SK-N-SH (cell line): ENCODE results near the gene ADGRF5. TPM values are rescaled to one million over a fixed set of nuclear protein-coding genes. Genes with fewer than 3 reads are reported as not detected.

Source experiments
- CTCF ChIA-PET: fragments of 300-600, 350-600 bp; formaldehyde crosslinking; extraction: SDS; loops from one replicate; lab custom pipeline; 2021; lab: Yijun Ruan, JAX
- POLR2A ChIA-PET: fragments of 350-600 bp; sonication (Branson Sonifier 250); formaldehyde crosslinking; extraction: SDS; loops from one replicate; lab custom pipeline; 2020; ENCODE audit warnings: antibody characterized with exemption, inconsistent platforms; lab: Yijun Ruan, JAX
- DNase-seq: peaks from one replicate; pipeline ENCODE4 v3.0.0; 2012
- H2AFZ ChIP-seq: fragments of 200-600 bp; sonication (generic); 2 replicates; pipeline ENCODE4 v1.8.1; 2016; ENCODE audit warnings: antibody characterized with exemption, mild to moderate bottlenecking, low read depth
- H3F3A ChIP-seq: fragments of 200-600 bp; sonication (generic); replicated peaks from 2 replicates; pipeline ENCODE3; 2016; ENCODE audit warnings: antibody characterized with exemption, mild to moderate bottlenecking; ENCODE audit not compliant: insufficient read depth
- H3K27ac ChIP-seq, 2 experiments: fragments of 200-500 bp in 1 of 2; fragments of 200-600 bp in 1 of 2; sonication (Bioruptor generic) in 1 of 2; sonication (generic), shearing (Covaris generic) in 1 of 2; 2 replicates each; pipeline versions ENCODE4 v1.5.1 to v1.6.1; 2014 to 2016; ENCODE audit warnings: low read depth in 2 of 2, inconsistent platforms in 1 of 2, low read length in 1 of 2, mild to moderate bottlenecking in 1 of 2, mixed read lengths in 1 of 2
- H3K27me3 ChIP-seq: fragments of 200-600 bp; sonication (generic), shearing (Covaris generic); 2 replicates; pipeline ENCODE4 v1.6.1; 2016; ENCODE audit warnings: mixed run types; ENCODE audit not compliant: insufficient read depth
- H3K36me3 ChIP-seq, 2 experiments: fragments of 200-500 bp in 1 of 2; fragments of 200-600 bp in 1 of 2; sonication (Bioruptor generic) in 1 of 2; sonication (generic) in 1 of 2; replicated peaks in 1 of 2; 2 replicates each; pipeline versions ENCODE3 to v1.5.1; 2014 to 2016; ENCODE audit warnings: low read length in 1 of 2, mild to moderate bottlenecking in 1 of 2; ENCODE audit not compliant: insufficient read depth in 2 of 2, control insufficient read depth in 1 of 2
- H3K4me1 ChIP-seq, 2 experiments: fragments of 200-500 bp in 1 of 2; fragments of 200-600 bp in 1 of 2; sonication (Bioruptor generic) in 1 of 2; sonication (generic), shearing (Covaris generic) in 1 of 2; 2 replicates each; pipeline versions ENCODE4 v1.5.1 to v1.6.1; 2014 to 2016; ENCODE audit warnings: low read depth in 1 of 2, low read length in 1 of 2, mixed run types in 1 of 2; ENCODE audit not compliant: insufficient read depth in 2 of 2, control insufficient read depth in 1 of 2
- H3K4me2 ChIP-seq: fragments of 200-600 bp; sonication (generic), shearing (Covaris generic); 2 replicates; pipeline ENCODE4 v1.6.1; 2017; ENCODE audit warnings: mixed run types
- H3K4me3 ChIP-seq, 2 experiments: fragments of 200-500 bp in 1 of 2; fragments of 200-600 bp in 1 of 2; sonication (Bioruptor generic) in 1 of 2; sonication (generic), shearing (Covaris generic) in 1 of 2; 2 replicates each; pipeline versions ENCODE4 v1.5.1 to v1.8.1; 2014 to 2016; ENCODE audit warnings: low read depth in 2 of 2, inconsistent platforms in 1 of 2, low read length in 1 of 2, mild to moderate bottlenecking in 1 of 2, mixed read lengths in 1 of 2, moderate library complexity in 1 of 2
- H3K79me2 ChIP-seq: fragments of 200-600 bp; sonication (generic); 2 replicates; pipeline ENCODE4 v1.8.1; 2017; ENCODE audit warnings: mild to moderate bottlenecking; ENCODE audit not compliant: insufficient read depth
- H3K9ac ChIP-seq: fragments of 200-600 bp; sonication (generic); 2 replicates; pipeline ENCODE4 v1.6.1; 2017; ENCODE audit warnings: mixed run types
- H3K9me2 ChIP-seq: fragments of 200-600 bp; sonication (generic); 2 replicates; pipeline ENCODE4 v1.6.1; 2017; ENCODE audit warnings: mixed run types
- H3K9me3 ChIP-seq: fragments of 200-600 bp; sonication (generic); 2 replicates; pipeline ENCODE4 v1.6.1; 2017; ENCODE audit warnings: mixed run types, mild to moderate bottlenecking, moderate library complexity
- H4K20me1 ChIP-seq: fragments of 200-600 bp; sonication (generic); 2 replicates; pipeline ENCODE4 v1.6.1; 2017; ENCODE audit warnings: mild to moderate bottlenecking, mixed run types; ENCODE audit not compliant: insufficient read depth
- CTCF ChIP-seq: fragments of 200-600 bp; sonication (generic); IDR thresholded peaks from 2 replicates; pipeline ENCODE4 v1.6.1; 2017; ENCODE audit warnings: antibody characterized with exemption, mild to moderate bottlenecking, moderate library complexity
- EP300 ChIP-seq, 2 experiments: IDR thresholded peaks; 2 replicates each; pipeline versions ENCODE4 v1.4.0 to v1.6.1; 2012; ENCODE audit warnings: borderline replicate concordance in 1 of 2, low read depth in 1 of 2, low read length in 1 of 2
- FOSL2 ChIP-seq: IDR thresholded peaks from 2 replicates; pipeline ENCODE4 v1.4.0; 2012; ENCODE audit warnings: low read depth, mild to moderate bottlenecking, moderate library complexity, borderline replicate concordance
- JUND ChIP-seq: IDR thresholded peaks from 2 replicates; pipeline ENCODE4 v1.4.0; 2012
- REST ChIP-seq: IDR thresholded peaks from 2 replicates; pipeline ENCODE4 v1.6.1; 2012; ENCODE audit warnings: mild to moderate bottlenecking, low read depth, low read length, moderate library complexity
- RFX5 ChIP-seq: IDR thresholded peaks from 2 replicates; pipeline ENCODE4 v1.6.1; 2012; ENCODE audit warnings: mild to moderate bottlenecking, improper control_type of control experiment, low read length
- RXRA ChIP-seq: IDR thresholded peaks from 2 replicates; pipeline ENCODE4 v1.4.0; 2012; ENCODE audit warnings: low read depth, mild to moderate bottlenecking, borderline replicate concordance
- SIN3A ChIP-seq: IDR thresholded peaks from 2 replicates; pipeline ENCODE4 v1.6.1; 2012; ENCODE audit warnings: low read depth, mild to moderate bottlenecking, low read length, moderate library complexity, borderline replicate concordance
- SMC3 ChIP-seq: IDR thresholded peaks from 2 replicates; pipeline ENCODE4 v1.6.1; 2012; ENCODE audit warnings: low read depth, low read length, improper control_type of control experiment
- WGBS: methylation state at CpG from one replicate; pipeline ENCODE4 v1.1.6; 2017; ENCODE audit warnings: low lambda C conversion rate; 5-methylcytosine and 5-hydroxymethylcytosine counted together
- polyA plus RNA-seq, 3 experiments: library from polyadenylated mRNA; depleted of rRNA; stranded (reverse); fragments of >200 nt; gene quantifications; 2 replicates each; pipeline ENCODE4 v1.2.3, GENCODE V29; 2012
- TF ChIP-seq, protein P1 (sequence below): IDR thresholded peaks from 2 replicates; pipeline ENCODE4 v1.4.0; 2012; ENCODE audit warnings: low read depth, borderline replicate concordance
- TF ChIP-seq, protein P2 (sequence below): IDR thresholded peaks from 2 replicates; pipeline ENCODE4 v1.4.0; 2012; ENCODE audit warnings: low read depth, borderline replicate concordance
- TF ChIP-seq, protein P3 (sequence below): fragments of 150-350 bp; IDR thresholded peaks from 2 replicates; pipeline ENCODE4 v1.6.1; 2016; ENCODE audit warnings: mild to moderate bottlenecking, low read depth, low read length

ADGRF5 gene
- polyA plus RNA-seq, 1 of the 3 experiments (the other 2 are of a cell fraction), result 0.02 TPM

GRCh38 chr6:46895930-46896329 is 25.8 kb downstream of the ADGRF5 start:
- H3K79me2 ChIP-seq, result no peaks in the 10 kb centered on the region
- no peak for DNase-seq
- POLR2A ChIA-PET, result no interaction called here
- no peak overlapping the region for H2AFZ ChIP-seq
- peaks cover 29% of the 10 kb centered on the region; the same call in 1 of the 2 replicates for H3K27me3 ChIP-seq
- no peaks in the 10 kb centered on the region for H3K9me2 ChIP-seq
- H3K4me1 ChIP-seq, result no peaks in the 10 kb centered on the region
- no peak overlapping the region for H3K4me2 ChIP-seq
- H3K9ac ChIP-seq, result no peak overlapping the region
- no peaks in the 10 kb centered on the region for H4K20me1 ChIP-seq
- H3K9me3 ChIP-seq, result no peaks in the 10 kb centered on the region
- no peak overlapping the region for H3K27ac ChIP-seq
- CTCF ChIA-PET, result no interaction called here
- TF ChIP-seq, protein P1, sequence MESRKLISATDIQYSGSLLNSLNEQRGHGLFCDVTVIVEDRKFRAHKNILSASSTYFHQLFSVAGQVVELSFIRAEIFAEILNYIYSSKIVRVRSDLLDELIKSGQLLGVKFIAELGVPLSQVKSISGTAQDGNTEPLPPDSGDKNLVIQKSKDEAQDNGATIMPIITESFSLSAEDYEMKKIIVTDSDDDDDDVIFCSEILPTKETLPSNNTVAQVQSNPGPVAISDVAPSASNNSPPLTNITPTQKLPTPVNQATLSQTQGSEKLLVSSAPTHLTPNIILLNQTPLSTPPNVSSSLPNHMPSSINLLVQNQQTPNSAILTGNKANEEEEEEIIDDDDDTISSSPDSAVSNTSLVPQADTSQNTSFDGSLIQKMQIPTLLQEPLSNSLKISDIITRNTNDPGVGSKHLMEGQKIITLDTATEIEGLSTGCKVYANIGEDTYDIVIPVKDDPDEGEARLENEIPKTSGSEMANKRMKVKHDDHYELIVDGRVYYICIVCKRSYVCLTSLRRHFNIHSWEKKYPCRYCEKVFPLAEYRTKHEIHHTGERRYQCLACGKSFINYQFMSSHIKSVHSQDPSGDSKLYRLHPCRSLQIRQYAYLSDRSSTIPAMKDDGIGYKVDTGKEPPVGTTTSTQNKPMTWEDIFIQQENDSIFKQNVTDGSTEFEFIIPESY, result no peak
- TF ChIP-seq EP300 (IDR thresholded peaks at IDR 0.05; ENCODE audit: borderline replicate concordance in 1 of 2, low read depth in 1 of 2, low read length in 1 of 2) (no peak), FOSL2 (no peak)
- H3K4me3 ChIP-seq, result no peak overlapping the region
- WGBS, result 3% methylated on average over 7 of the region's 7 CpGs
- no peaks in the 10 kb centered on the region for H3F3A ChIP-seq
- H3K36me3 ChIP-seq, result no peaks in the 10 kb centered on the region

DNA sequence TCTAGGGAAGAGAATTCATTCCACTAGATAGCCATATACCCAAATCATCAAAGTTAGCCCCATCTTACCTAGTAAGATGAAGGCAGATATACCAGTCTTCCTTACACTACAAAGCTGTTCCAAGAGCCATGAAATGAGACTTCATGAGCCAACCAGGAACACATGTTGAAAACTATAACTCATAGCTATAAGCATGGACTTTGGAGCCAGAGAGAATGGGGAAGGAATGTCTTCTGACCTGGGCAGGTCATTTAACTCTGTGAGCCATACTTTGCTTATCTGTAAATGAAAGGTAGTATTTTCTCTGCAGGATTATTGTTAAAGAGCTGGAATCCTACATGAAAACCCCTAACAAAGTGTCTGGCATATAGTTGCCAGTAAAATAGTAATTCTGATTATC is 27.3 kb downstream of the ADGRF5 start:
- no peak overlapping the region for H3K4me3 ChIP-seq
- H3K27ac ChIP-seq, result no peak overlapping the region
- DNase-seq, result no peak
- H3K9me3 ChIP-seq, result no peaks in the 10 kb centered on the region
- no peaks in the 10 kb centered on the region for H3K4me1 ChIP-seq
- H3F3A ChIP-seq, result no peaks in the 10 kb centered on the region
- CTCF ChIA-PET, result no interaction called here
- no peaks in the 10 kb centered on the region for H3K9me2 ChIP-seq
- H3K79me2 ChIP-seq, result no peaks in the 10 kb centered on the region
- no peak overlapping the region for H2AFZ ChIP-seq
- no peaks in the 10 kb centered on the region for H4K20me1 ChIP-seq
- H3K36me3 ChIP-seq, result no peaks in the 10 kb centered on the region
- H3K27me3 ChIP-seq, result peaks cover 14% of the 10 kb centered on the region; the same call in 1 of the 2 replicates
- TF ChIP-seq, protein P2, sequence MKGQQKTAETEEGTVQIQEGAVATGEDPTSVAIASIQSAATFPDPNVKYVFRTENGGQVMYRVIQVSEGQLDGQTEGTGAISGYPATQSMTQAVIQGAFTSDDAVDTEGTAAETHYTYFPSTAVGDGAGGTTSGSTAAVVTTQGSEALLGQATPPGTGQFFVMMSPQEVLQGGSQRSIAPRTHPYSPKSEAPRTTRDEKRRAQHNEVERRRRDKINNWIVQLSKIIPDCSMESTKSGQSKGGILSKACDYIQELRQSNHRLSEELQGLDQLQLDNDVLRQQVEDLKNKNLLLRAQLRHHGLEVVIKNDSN, result no peak
- TF ChIP-seq RXRA, result no peak
- no peak for TF ChIP-seq CTCF
- no peak for TF ChIP-seq REST
- TF ChIP-seq, protein P3, sequence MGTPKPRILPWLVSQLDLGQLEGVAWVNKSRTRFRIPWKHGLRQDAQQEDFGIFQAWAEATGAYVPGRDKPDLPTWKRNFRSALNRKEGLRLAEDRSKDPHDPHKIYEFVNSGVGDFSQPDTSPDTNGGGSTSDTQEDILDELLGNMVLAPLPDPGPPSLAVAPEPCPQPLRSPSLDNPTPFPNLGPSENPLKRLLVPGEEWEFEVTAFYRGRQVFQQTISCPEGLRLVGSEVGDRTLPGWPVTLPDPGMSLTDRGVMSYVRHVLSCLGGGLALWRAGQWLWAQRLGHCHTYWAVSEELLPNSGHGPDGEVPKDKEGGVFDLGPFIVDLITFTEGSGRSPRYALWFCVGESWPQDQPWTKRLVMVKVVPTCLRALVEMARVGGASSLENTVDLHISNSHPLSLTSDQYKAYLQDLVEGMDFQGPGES, result no peak
- TF ChIP-seq SMC3, result no peak
- TF ChIP-seq SIN3A, result no peak
- TF ChIP-seq JUND, result no peak
- no peak for TF ChIP-seq RFX5
- POLR2A ChIA-PET, result no interaction called here
- H3K9ac ChIP-seq, result no peak overlapping the region
- H3K4me2 ChIP-seq, result no peak overlapping the region
